Measurements from ENCODE around the gene BCL2L14. TPM values are rescaled to one million over a fixed set of nuclear protein-coding genes. Genes with fewer than 3 reads are reported as not detected.

The BCL2L14 gene
- total and polyA plus RNA-seq, 2 of the 4 experiments (the other 2 are of a cell fraction), result not detected

DNA sequence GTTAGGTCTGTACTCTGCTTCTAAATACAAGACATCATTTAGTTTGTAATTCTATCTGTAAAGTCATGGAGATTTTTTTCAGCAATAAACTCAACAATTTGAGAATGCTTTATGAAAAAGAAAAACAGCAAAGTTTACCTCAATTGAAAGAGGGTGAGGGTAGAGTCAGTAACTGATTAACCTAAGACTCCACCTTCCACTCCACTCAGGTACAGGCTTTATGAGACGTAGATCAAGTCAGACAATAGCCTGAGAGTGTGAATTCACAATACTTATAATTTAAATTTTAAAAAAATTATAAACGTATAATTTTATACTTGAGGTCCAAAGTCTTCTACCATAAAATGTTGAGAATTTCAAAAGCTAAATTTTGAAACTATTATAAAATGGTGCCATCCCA is 45.9 kb downstream of the BCL2L14 start:
- dilution Hi-C loops (cut with HindIII; ENCODE audit: low sequenced_read_pairs, unreplicated experiment) (no loop called here), intact Hi-C loops (cut with micrococcal nuclease) (no loop called here), in situ Hi-C loops (cut with MboI; ENCODE audit: low sequenced_read_pairs) (no loop called here)
- H3K4me1 ChIP-seq (ENCODE audit: control insufficient read depth, insufficient read depth, low read length), result no peaks in the 10 kb centered on the region
- DNase-seq (no peak), ATAC-seq (ENCODE audit: low read depth) (no peak)
- H4K5ac ChIP-seq (ENCODE audit: low read depth, low read length), result no peak overlapping the region
- H4K8ac ChIP-seq (ENCODE audit: low read depth in 2 of 2, low read length in 2 of 2), result no peak overlapping the region
- H3K56ac ChIP-seq (ENCODE audit: extremely low read depth, insufficient read depth, low read length), result no peak overlapping the region
- no peak overlapping the region for H3K4me3 ChIP-seq (ENCODE audit: insufficient read depth, low read depth, low read length)
- H2BK15ac ChIP-seq (ENCODE audit: low read depth, low read length), result no peak overlapping the region
- no TSS peak for BruUV-seq (replicated peaks)
- H3K36me3 ChIP-seq (ENCODE audit: control insufficient read depth, insufficient read depth, low read length), result peaks cover 6% of the 10 kb centered on the region
- TF ChIP-seq, protein P1, sequence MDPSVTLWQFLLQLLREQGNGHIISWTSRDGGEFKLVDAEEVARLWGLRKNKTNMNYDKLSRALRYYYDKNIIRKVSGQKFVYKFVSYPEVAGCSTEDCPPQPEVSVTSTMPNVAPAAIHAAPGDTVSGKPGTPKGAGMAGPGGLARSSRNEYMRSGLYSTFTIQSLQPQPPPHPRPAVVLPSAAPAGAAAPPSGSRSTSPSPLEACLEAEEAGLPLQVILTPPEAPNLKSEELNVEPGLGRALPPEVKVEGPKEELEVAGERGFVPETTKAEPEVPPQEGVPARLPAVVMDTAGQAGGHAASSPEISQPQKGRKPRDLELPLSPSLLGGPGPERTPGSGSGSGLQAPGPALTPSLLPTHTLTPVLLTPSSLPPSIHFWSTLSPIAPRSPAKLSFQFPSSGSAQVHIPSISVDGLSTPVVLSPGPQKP (IDR thresholded peaks at IDR 0.05; ENCODE audit: borderline replicate concordance, low read depth, low read length), result no peak
- TF ChIP-seq FOS (IDR thresholded peaks at IDR 0.05; ENCODE audit: low read depth, low read length), result no peak
- TF ChIP-seq RFX5 (IDR thresholded peaks at IDR 0.05; ENCODE audit: low read depth, low read length), result no peak
- no peak for TF ChIP-seq CHD1 (IDR thresholded peaks at IDR 0.05; ENCODE audit: low read depth, low read length)
- no peak for TF ChIP-seq RAD21 (IDR thresholded peaks at IDR 0.05; ENCODE audit: low read length)
- no peak for TF ChIP-seq POLR2A (IDR thresholded peaks at IDR 0.05; ENCODE audit: low read depth, low read length)
- TF ChIP-seq, protein P2, sequence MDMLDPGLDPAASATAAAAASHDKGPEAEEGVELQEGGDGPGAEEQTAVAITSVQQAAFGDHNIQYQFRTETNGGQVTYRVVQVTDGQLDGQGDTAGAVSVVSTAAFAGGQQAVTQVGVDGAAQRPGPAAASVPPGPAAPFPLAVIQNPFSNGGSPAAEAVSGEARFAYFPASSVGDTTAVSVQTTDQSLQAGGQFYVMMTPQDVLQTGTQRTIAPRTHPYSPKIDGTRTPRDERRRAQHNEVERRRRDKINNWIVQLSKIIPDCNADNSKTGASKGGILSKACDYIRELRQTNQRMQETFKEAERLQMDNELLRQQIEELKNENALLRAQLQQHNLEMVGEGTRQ (IDR thresholded peaks at IDR 0.05; ENCODE audit: low read depth, low read length), result no peak
- no peak for TF ChIP-seq BHLHE40 (IDR thresholded peaks at IDR 0.05; ENCODE audit: low read depth, low read length)
- TF ChIP-seq MAZ (IDR thresholded peaks at IDR 0.05; ENCODE audit: borderline replicate concordance, low read depth, low read length), result no peak
- no peak for TF ChIP-seq CEBPB (IDR thresholded peaks at IDR 0.05; ENCODE audit: low read depth, low read length)
- no CpG with 5 or more reads among the region's 2 CpGs for WGBS, 2 experiments (ENCODE audit: extremely low coverage in 2 of 2, insufficient read length in 1 of 2)
- H3K9ac ChIP-seq (ENCODE audit: low read depth, low read length), result no peak overlapping the region
- H2AFZ ChIP-seq (replicated peaks; ENCODE audit: low read length, poor library complexity), result no peak overlapping the region
- H2BK5ac ChIP-seq (ENCODE audit: low read depth, low read length, poor library complexity, severe bottlenecking), result no peak overlapping the region
- POLR2A ChIA-PET (ENCODE audit: unreplicated experiment), result no interaction called here
- no peaks in the 10 kb centered on the region for H3K27me3 ChIP-seq (ENCODE audit: control insufficient read depth, insufficient read depth, low read length)
- no peak overlapping the region for H2BK20ac ChIP-seq (ENCODE audit: low read depth, low read length)
- no peak overlapping the region for H4K91ac ChIP-seq (ENCODE audit: insufficient read depth, low read depth, low read length)
- no peak overlapping the region for H3K4ac ChIP-seq (ENCODE audit: low read depth, low read length)
- no peak overlapping the region for H3K23ac ChIP-seq (ENCODE audit: low read depth, low read length)
- no peaks in the 10 kb centered on the region for H4K20me1 ChIP-seq (ENCODE audit: insufficient read depth, low read length)
- H3K9me1 ChIP-seq (ENCODE audit: insufficient read depth, low read length), result 0 out of 2 replicates have a peak, but pooled peaks cover 4% of the 10 kb centered on the region
- H3K9me3 ChIP-seq (ENCODE audit: control insufficient read depth, insufficient read depth, low read length), result no peaks in the 10 kb centered on the region
- H3K14ac ChIP-seq (replicated peaks; ENCODE audit: low read depth, low read length), result no peak overlapping the region
- no peak overlapping the region for H3K18ac ChIP-seq (ENCODE audit: low read depth, low read length)
- H3K27ac ChIP-seq (ENCODE audit: insufficient read depth, low read length), result no peak overlapping the region
- H2AK9ac ChIP-seq (replicated peaks; ENCODE audit: low read depth, low read length, poor library complexity), result no peak overlapping the region
- H2BK120ac ChIP-seq (ENCODE audit: low read depth, low read length), result no peak overlapping the region
- CTCF ChIA-PET, result no interaction called here
- H3K79me1 ChIP-seq (ENCODE audit: low read depth in 1 of 2, low read length in 2 of 2), result no peaks in the 10 kb centered on the region; a peak in 1 of 4 replicates
- H2AK5ac ChIP-seq (ENCODE audit: low read depth, low read length), result no peak overlapping the region
- H3K4me2 ChIP-seq (ENCODE audit: low read depth, low read length), result no peak overlapping the region
